Rectal smooth muscle tissue (tissue), 1 donor: ENCODE measurements around the gene GINS1.

Experiments used
- H3K27ac ChIP-seq: one replicate; pipeline ENCODE4 v1.7.0; 2013; ENCODE audit warnings: low read depth, low read length, inconsistent platforms
- H3K27me3 ChIP-seq: one replicate; pipeline ENCODE4 v1.7.0; 2013; ENCODE audit warnings: low read length; ENCODE audit not compliant: control insufficient read depth, insufficient read depth
- H3K36me3 ChIP-seq: one replicate; pipeline ENCODE4 v1.7.0; 2013; ENCODE audit warnings: low read length; ENCODE audit not compliant: control insufficient read depth, insufficient read depth
- H3K4me1 ChIP-seq: one replicate; pipeline ENCODE4 v1.7.0; 2013; ENCODE audit warnings: low read length; ENCODE audit not compliant: control insufficient read depth, insufficient read depth
- H3K4me3 ChIP-seq: one replicate; pipeline ENCODE4 v1.7.0; 2013; ENCODE audit warnings: low read length
- H3K9ac ChIP-seq: one replicate; pipeline ENCODE4 v1.7.0; 2013; ENCODE audit warnings: low read length

Gene GINS1

DNA sequence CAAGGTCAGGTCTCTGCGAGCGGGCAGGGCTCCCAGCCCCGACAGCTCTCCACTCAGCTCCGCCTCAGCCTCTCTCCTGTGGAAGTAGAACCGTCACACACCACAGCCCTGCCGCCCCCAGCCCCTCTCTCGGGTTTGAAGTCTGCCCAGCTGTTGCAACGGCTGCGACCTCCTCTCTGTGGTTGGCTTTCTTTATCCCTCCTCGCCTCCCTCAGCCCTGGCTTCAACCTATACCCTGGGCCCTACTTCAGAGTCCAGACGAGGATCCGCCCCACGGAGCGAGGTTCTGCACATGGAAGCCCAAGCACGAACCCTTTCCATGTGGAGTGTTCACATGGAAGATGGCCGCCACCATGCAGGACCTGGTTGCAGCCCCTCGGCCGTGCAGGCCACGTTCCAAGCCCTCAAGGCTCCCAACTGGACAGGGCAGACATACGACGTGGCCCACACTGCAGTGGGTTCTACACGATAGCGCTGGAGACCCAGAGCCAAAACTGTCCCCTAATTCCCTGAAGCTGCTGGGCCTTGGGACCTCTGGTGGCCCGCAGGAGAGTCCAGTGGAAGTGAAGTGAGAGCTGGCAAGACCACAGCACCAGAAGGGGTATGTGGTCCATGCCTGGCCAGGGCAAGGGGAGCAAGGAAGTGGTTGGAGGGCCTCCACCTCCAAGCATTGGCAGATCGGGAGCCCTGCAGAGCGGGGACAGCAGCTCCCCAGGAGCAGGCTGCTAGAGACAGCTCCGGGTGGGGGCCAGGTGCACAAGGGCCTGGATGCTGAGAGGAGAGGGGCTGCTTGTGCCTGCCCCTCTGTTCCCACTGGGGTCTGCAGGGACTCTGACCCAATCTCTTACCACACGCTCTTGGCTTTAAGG, 69.8 kb downstream of the GINS1 start:
- H3K4me3 ChIP-seq, result no peak overlapping the region
- no peak overlapping the region for H3K9ac ChIP-seq
- H3K4me1 ChIP-seq, result no peaks in the 10 kb centered on the region
- H3K36me3 ChIP-seq, result peaks cover 8% of the 10 kb centered on the region
- H3K27me3 ChIP-seq, result no peaks in the 10 kb centered on the region
- H3K27ac ChIP-seq, result no peak overlapping the region

DNA sequence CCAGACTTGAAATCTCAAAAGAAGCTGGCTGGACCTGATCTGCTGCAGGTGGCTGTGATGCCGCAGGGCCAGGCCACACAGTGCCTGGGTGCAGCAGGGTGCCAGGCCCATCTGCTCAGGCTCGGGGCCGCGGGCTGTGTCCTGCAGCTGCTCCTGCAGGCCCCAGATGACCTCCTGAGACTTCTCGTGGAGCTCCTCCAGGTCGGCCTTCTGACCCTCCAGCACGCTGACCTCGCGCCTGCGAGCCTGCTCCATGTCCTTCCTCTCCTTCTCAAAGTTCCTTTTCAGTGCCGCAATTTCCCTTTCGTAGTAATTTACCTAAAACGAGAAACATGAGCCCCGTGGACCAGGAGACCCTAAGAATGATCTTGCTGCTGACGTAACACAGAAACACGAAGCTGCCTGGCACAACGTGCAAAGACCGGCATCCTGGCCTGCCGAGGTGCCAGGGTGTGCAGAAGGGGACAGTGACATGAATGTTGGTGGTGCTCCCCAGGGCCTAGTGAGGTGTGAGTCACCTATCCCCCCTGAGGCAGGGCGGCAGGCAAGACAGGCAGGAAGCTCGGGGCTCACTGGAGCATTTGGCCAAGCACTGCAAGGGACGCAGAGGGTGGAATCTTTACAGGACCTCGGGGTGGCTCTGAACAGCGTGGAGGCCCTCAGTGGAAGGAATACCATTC, 71.6 kb downstream of the GINS1 start:
- Histone ChIP-seq H3K27ac (no peak overlapping the region), H3K36me3 (peaks cover 8% of the 10 kb centered on the region), H3K9ac (no peak overlapping the region), H3K4me1 (no peaks in the 10 kb centered on the region), H3K4me3 (no peak overlapping the region), H3K27me3 (no peaks in the 10 kb centered on the region)

DNA sequence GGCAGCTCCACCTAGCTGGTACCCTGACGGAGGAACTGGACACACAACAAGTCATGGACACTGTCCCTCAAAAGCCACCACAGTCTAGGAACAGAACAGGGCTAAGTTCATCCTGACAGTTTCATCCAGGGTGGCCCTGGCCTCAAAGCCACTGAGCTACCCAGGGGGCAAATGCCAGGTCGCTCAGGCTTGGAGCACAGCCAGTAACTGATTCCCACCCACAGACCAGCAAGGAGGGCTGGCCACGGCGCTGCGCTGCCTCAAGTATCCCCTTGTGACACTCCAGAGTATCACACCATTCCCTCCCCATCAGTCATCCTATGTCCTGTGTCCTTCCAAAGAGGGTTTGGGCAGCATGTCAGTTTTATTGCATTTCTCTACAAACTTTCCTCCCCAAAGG, 72.2 kb downstream of the GINS1 start:
- H3K27ac ChIP-seq, result no peak overlapping the region
- H3K36me3 ChIP-seq, result peaks cover 8% of the 10 kb centered on the region
- H3K9ac ChIP-seq, result no peak overlapping the region
- no peaks in the 10 kb centered on the region for H3K4me1 ChIP-seq
- no peaks in the 10 kb centered on the region for H3K27me3 ChIP-seq
- H3K4me3 ChIP-seq, result no peak overlapping the region

DNA sequence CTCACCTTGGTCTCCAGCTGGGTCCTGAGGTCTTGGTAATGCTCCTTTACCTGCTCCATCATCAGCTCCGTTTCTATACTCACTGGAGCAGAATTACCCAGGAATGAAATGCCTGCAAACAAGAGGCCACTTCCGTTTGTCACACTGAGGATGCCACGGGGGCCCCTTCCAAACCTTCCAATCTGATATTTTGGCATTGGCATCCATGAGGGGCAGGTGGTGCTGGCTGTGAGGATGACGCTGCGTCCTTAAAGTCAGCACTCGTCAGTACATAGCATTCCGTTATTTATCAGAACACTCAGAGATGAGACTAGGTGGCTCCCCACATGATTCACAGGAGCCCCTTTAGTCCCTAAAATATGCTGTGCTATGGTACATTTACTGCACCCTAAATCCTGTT, 72.7 kb downstream of the GINS1 start:
- Histone ChIP-seq H3K36me3 (peaks cover 8% of the 10 kb centered on the region), H3K27me3 (no peaks in the 10 kb centered on the region), H3K9ac (no peak overlapping the region), H3K4me3 (no peak overlapping the region), H3K4me1 (no peaks in the 10 kb centered on the region), H3K27ac (no peak overlapping the region)

DNA sequence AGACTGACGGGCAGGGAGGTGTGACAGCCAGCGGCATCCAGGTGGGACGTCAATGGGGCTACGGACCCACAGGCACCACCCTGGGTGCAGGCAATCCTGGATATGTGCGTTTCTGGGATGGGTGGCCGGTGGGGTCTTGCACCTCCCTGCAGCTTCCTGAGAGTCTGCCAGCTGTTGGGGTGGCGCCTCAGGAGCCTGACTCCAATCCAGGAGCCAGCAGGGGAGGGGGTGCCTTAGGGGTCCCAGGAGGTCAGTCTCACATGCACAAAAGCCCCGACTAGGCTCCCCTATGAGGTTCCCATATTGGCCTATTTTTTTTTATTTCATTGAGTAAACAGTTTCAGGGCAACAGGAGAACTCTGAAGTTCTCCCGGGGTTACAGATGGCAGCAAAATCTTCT, 73.3 kb downstream of the GINS1 start:
- peaks cover 8% of the 10 kb centered on the region for H3K36me3 ChIP-seq
- no peak overlapping the region for H3K9ac ChIP-seq
- no peak overlapping the region for H3K4me3 ChIP-seq
- no peaks in the 10 kb centered on the region for H3K27me3 ChIP-seq
- no peak overlapping the region for H3K27ac ChIP-seq
- H3K4me1 ChIP-seq, result no peaks in the 10 kb centered on the region

DNA sequence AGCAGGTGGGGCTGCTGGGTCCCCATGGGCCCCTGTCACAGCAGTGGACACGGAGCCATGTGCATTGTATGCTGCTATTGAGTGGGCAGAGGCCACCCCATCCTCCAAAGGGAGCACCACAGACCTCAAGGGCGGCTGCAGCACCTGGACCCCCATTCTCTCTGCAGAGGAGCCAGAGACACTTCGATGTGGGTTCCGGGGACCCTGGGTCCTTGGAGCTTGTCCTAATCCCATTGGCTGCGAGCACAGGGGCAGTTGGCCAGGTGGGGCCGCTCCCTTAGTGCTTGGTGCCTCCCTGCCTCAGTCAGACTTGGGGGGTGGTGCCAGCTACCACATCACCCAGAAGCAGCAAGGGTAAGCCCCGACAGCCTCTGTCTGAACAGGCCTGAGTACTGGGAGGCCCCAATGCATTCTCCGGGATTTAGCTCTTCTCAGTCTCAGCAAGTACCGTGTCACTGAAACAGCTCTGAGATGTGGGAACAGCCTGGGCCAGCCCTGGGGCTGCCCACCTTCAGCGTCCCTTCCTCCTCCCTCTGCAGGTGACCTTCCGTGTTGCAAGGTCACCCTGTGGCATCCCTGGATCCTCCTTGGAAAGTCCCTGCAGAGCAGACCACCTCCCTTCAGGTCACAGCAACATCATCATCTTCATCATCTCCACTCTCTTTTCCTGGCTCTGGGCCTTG, 73.9 kb downstream of the GINS1 start:
- H3K4me1 ChIP-seq, result no peaks in the 10 kb centered on the region
- H3K27ac ChIP-seq, result no peak overlapping the region
- H3K4me3 ChIP-seq, result no peak overlapping the region
- H3K9ac ChIP-seq, result no peak overlapping the region
- H3K36me3 ChIP-seq, result peaks cover 8% of the 10 kb centered on the region
- H3K27me3 ChIP-seq, result no peaks in the 10 kb centered on the region

DNA sequence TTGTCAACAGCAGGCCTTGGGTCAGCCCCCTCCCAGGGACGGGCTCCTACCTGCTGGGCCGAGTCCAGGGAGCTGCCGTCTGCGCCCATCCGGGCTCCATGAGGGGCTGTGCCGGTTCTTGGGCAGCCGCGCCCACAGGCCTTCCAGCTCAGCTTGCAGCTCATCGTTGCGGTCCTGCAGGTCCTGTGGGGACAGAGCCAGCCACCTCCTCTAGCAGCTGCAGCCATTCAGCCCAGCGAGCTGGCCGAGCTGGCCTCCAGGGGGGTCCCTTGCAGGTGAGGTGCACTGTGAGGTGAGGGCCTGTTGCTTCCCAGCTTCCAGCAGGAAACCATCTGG, 74.4 kb downstream of the GINS1 start:
- Histone ChIP-seq H3K27me3 (no peaks in the 10 kb centered on the region), H3K27ac (no peak overlapping the region), H3K4me3 (no peak overlapping the region), H3K36me3 (peaks cover 8% of the 10 kb centered on the region), H3K4me1 (no peaks in the 10 kb centered on the region), H3K9ac (no peak overlapping the region)

DNA sequence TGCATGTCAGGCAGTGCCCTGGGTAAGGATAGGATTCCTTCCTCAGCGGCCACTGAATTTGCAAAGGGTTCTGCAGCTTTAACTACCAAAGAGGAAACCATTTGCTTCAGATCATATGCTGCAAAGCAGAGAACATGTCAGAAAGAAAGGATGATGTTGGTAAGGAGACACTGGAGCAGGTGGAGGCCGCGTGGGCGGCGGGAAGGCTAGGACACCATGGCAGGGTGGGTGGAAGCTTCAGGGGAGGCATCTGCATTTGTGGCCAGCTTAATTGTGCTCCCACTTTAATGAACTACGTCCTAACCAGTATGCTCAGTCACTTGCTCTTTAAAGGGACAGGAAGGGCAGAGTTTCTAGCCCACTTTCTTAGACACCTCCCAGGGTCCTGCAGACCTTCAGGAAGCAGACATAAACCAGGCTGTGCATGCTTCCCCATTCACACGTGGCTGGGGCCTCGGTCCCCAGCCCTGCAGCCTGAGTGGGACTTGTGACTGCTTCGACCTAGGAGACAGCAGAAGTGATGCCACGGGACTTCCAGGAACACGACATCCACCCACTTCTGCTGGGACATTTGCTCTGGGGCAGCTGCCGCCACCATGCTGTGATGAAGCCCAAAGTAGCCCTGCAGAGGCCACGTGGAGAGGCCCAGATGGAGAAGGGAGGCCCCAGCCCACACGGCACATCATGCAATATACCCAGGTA, 76.1 kb downstream of the GINS1 start:
- H3K4me3 ChIP-seq, result no peak overlapping the region
- H3K4me1 ChIP-seq, result no peaks in the 10 kb centered on the region
- no peak overlapping the region for H3K27ac ChIP-seq
- no peaks in the 10 kb centered on the region for H3K27me3 ChIP-seq
- H3K9ac ChIP-seq, result no peak overlapping the region
- peaks cover 3% of the 10 kb centered on the region for H3K36me3 ChIP-seq

DNA sequence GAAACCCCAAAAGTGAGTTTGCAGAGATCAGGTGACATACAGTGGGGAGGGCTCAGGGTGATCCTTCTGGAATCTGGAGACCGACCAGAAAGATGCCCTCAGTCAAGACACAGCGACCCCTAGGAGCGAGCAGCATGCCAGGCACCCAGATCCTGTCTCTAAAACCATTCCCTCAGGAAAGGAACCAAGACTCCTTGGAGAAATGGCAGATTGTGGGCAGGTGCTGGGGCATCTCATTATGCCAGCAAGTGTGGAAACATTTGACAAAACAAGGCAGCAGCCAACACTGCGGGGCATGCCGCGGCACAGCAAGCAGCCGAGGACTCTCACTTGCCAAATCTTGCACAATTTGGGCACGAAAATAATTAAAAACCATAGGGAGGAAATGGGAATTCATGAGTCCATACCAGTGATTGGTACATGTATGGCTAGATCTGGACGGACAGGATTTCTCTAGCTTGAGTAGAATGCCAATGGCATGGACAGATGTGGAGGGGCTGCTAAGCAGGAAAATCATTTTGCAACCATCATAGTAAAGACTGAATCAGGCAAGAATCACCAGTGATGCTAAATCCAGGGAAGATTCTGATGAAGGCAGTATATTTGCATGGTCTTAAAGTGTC, 76.9 kb downstream of the GINS1 start:
- Histone ChIP-seq H3K4me3 (no peak overlapping the region), H3K27me3 (no peaks in the 10 kb centered on the region), H3K4me1 (no peaks in the 10 kb centered on the region), H3K36me3 (peaks cover under 1% of the 10 kb centered on the region), H3K9ac (no peak overlapping the region), H3K27ac (no peak overlapping the region)

DNA sequence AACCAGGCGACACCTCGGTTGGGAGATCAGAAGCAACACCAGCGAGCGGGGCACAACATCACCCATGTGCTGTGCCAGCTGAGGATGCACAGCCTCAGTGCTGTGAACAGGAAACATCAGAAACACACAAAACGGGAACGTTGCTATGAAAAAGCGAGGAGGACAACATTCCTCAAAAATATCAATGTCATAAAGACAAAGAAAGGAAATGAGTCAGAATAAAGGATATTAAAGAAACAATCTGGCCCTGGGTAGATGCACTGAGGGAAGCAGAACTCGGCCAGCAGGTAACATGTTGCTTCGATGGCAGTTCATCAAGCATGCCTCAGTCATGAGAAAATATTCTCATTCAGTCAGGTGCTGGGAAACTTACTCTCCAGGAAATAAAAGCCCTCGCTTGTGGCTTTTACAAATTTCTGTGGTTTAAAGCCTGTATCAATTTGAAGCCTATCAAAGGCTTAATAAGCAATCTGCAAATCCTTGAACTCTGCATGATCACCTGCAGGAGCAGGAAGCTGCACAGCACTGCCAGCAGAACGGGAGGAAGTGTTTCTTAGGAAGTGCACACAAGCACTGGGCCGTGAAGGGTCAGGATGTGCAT, 77.5 kb downstream of the GINS1 start:
- Histone ChIP-seq H3K27me3 (no peaks in the 10 kb centered on the region), H3K27ac (no peak overlapping the region), H3K36me3 (no peaks in the 10 kb centered on the region), H3K4me3 (no peak overlapping the region), H3K4me1 (no peaks in the 10 kb centered on the region), H3K9ac (no peak overlapping the region)

DNA sequence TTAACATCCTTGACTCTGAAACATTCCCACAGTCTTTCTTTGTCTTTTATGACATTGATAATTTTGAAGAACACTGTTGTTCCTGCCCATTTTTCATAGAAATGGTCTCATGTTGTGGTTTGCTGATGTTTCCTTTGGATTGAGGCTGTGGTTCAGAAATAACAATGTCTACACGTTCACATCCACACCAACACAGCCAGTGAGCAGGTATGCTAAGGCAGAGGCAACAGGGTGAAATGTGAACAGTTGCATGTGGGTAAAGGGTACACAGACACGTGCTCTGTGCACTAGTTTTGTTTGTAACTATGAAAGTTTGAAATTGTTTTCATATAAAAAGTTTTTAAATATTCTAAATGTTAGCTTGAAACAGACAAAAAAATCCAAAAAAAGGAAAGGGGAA, 78.4 kb downstream of the GINS1 start:
- H3K36me3 ChIP-seq, result no peaks in the 10 kb centered on the region

More for the DNA sequence above, 78.4 kb downstream of the GINS1 start:
- H3K27me3 ChIP-seq, result no peaks in the 10 kb centered on the region
- no peaks in the 10 kb centered on the region for H3K4me1 ChIP-seq
- no peak overlapping the region for H3K27ac ChIP-seq
- no peak overlapping the region for H3K4me3 ChIP-seq
- no peak overlapping the region for H3K9ac ChIP-seq
